ENCODE results near the gene LAMTOR2.

Gene LAMTOR2

DNA sequence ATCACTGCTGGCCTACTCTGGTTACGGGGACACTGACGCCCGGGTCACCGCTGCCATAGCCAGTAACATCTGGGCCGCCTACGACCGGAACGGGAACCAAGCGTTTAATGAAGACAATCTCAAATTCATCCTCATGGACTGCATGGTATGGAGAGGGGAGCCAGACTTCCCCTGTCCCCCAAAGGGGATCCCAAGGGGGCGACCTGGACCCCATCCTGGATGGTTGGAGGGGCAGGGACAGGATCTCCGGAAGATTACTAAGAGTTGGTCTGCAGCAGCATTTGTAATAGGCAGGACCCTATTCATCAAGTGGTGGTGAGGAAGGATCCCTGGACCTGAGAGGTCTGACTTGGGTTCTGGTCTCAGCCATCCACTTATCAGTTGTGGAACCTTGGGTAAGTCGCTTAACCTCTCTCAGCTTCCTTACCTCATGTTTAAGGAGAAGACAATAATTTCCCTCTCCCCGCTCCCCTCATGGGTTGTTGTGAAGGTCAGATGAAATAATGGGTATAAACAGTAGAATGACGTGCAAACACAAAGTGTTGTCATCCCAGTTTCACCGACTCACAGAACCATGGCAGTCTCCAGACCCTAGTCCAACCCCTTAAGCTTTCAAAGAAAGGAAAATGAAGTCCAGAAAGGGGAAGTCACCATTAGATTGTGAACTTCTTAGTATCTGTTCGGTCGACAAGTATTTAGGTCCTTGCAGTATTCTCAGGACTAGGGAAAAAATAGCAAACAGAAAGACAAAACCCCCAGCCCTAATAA is 883 bp downstream of the LAMTOR2 start:
- Histone ChIP-seq H3K9me3 (ENCODE audit: insufficient read depth, low read depth, low read length) (no peaks in the 10 kb centered on the region), H3K9me2 (replicated peaks; ENCODE audit: low read depth, low read length) (no peaks in the 10 kb centered on the region), H3K36me3 (ENCODE audit: insufficient read depth, low read length) (no peaks in the 10 kb centered on the region; the same call in 1 of the 2 replicates), H3K4me1 (ENCODE audit: insufficient read depth, low read length, poor library complexity, severe bottlenecking) (peaks cover 20% of the 10 kb centered on the region), H3K4me3 (ENCODE audit: low read length, poor library complexity, severe bottlenecking) (peak overlapping the region; percentile 96), H2AFZ (ENCODE audit: low read length) (peak overlapping the region; percentile 96), H4K20me1 (ENCODE audit: insufficient read depth, low read length, poor library complexity, severe bottlenecking) (peaks cover 7% of the 10 kb centered on the region), H3K4me2 (ENCODE audit: low read depth, low read length, poor library complexity, severe bottlenecking) (peak overlapping the region; percentile 84), H3K79me2 (ENCODE audit: insufficient read depth, low read length) (peaks cover 42% of the 10 kb centered on the region), H3K9ac (ENCODE audit: low read depth, low read length, poor library complexity, severe bottlenecking) (peak overlapping the region; percentile 98), H3K27me3 (ENCODE audit: insufficient read depth, low read length, poor library complexity, severe bottlenecking) (no peaks in the 10 kb centered on the region), H3F3A (ENCODE audit: low read depth) (peaks cover 3% of the 10 kb centered on the region; the same call in 1 of the 2 replicates)
- TF ChIP-seq, protein P1, sequence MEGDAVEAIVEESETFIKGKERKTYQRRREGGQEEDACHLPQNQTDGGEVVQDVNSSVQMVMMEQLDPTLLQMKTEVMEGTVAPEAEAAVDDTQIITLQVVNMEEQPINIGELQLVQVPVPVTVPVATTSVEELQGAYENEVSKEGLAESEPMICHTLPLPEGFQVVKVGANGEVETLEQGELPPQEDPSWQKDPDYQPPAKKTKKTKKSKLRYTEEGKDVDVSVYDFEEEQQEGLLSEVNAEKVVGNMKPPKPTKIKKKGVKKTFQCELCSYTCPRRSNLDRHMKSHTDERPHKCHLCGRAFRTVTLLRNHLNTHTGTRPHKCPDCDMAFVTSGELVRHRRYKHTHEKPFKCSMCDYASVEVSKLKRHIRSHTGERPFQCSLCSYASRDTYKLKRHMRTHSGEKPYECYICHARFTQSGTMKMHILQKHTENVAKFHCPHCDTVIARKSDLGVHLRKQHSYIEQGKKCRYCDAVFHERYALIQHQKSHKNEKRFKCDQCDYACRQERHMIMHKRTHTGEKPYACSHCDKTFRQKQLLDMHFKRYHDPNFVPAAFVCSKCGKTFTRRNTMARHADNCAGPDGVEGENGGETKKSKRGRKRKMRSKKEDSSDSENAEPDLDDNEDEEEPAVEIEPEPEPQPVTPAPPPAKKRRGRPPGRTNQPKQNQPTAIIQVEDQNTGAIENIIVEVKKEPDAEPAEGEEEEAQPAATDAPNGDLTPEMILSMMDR (conservative IDR thresholded peaks at IDR 0.05; ENCODE audit: low read length): no peak

DNA sequence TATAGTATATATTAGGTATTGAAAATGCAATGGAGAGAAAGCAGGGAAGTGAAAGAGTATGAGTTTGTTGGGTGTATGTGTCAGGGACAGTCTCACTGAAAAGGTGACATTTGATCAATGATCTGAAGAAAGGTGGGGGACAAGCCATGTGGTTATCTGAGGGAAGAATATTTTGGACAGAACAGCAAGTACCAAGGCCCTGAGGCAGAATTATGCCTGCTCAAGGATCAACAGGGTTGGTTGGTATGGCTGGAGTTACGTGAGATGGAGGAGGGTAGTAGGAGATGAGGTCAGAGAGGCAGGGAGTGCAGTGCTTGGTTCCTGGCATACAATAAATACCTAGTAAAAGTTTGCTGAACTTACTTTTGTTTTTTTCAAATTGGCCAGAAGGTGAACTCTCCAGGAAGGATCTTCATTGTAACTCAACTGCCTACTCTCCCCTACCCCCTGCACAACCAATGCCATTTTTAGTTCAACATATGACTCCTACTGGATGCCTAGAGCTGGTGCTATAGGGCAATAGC is 1.8 kb downstream of the LAMTOR2 start:
- H3K4me2 ChIP-seq (ENCODE audit: low read depth, low read length, poor library complexity, severe bottlenecking): peak overlapping the region; percentile 84
- peaks cover 36% of the 10 kb centered on the region for H3K79me2 ChIP-seq (ENCODE audit: insufficient read depth, low read length)
- no peaks in the 10 kb centered on the region for H3K9me2 ChIP-seq (replicated peaks; ENCODE audit: low read depth, low read length)
- peaks cover 20% of the 10 kb centered on the region for H3K4me1 ChIP-seq (ENCODE audit: insufficient read depth, low read length, poor library complexity, severe bottlenecking)
- no peaks in the 10 kb centered on the region for H3K36me3 ChIP-seq (ENCODE audit: insufficient read depth, low read length)
- no peak for TF ChIP-seq EZH2phosphoT487 (IDR thresholded peaks at IDR 0.05; ENCODE audit: borderline replicate concordance)
- TF ChIP-seq, protein P1 (conservative IDR thresholded peaks at IDR 0.05; ENCODE audit: low read length): no peak
- H3K9me3 ChIP-seq (ENCODE audit: insufficient read depth, low read depth, low read length): no peaks in the 10 kb centered on the region
- H3K9ac ChIP-seq (ENCODE audit: low read depth, low read length, poor library complexity, severe bottlenecking): no peak overlapping the region
- peaks cover 3% of the 10 kb centered on the region; the same call in 1 of the 2 replicates for H3F3A ChIP-seq (ENCODE audit: low read depth)
- H3K27me3 ChIP-seq (ENCODE audit: insufficient read depth, low read length, poor library complexity, severe bottlenecking): no peaks in the 10 kb centered on the region
- peak overlapping the region; percentile 30 for H3K4me3 ChIP-seq (ENCODE audit: low read length, poor library complexity, severe bottlenecking)
- H4K20me1 ChIP-seq (ENCODE audit: insufficient read depth, low read length, poor library complexity, severe bottlenecking): peaks cover 7% of the 10 kb centered on the region
- no peak overlapping the region for H2AFZ ChIP-seq (ENCODE audit: low read length)

DNA sequence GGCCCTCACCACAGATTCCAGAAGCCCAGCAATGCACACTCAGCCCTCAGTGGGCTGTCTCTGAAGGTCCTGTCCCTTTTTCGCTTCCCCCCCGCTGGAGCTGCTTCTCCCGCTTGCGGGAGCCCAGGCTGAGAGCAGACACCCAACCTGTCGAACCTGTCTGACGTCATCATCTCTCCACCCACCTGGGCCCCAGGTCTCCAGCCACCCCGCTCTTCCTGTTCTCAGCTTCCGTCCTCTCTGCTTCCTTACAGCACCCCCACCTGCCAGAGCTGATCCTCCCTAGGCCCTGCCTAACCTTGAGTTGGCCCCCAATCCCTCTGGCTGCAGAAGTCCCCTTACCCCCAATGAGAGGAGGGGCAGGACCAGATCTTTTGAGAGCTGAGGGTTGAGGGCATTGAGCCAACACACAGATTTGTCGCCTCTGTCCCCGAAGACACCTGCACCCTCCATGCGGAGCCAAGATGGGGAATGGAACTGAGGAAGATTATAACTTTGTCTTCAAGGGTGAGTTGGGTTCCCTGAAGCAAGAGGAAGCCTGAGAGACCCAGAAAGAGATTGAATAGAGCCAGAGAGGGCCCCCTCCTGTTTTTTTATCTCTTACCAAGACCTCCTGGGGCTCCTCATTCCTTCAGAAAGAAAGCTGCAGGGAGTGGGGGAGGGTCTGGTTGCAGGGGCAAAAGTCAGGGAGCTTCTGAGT is 6.5 kb downstream of the LAMTOR2 start, which contains the start of gene RAB25:
Gene RAB25, plus strand, starts transcription at position 224 of the 700 bp plus-strand sequence. Its CDS starts 241 bp downstream, at position 465.
- no peak for TF ChIP-seq EZH2phosphoT487 (IDR thresholded peaks at IDR 0.05; ENCODE audit: borderline replicate concordance)
- TF ChIP-seq, protein P1 (conservative IDR thresholded peaks at IDR 0.05; ENCODE audit: low read length): no peak
- Histone ChIP-seq H3K4me3 (ENCODE audit: low read length, poor library complexity, severe bottlenecking) (no peak within 1 kb of the TSS), H3K9me3 (ENCODE audit: insufficient read depth, low read depth, low read length) (no peaks in the 10 kb centered on the region), H3K27me3 (ENCODE audit: insufficient read depth, low read length, poor library complexity, severe bottlenecking) (no peaks in the 10 kb centered on the region), H3K4me2 (ENCODE audit: low read depth, low read length, poor library complexity, severe bottlenecking) (no peak within 1 kb of the TSS), H3K79me2 (ENCODE audit: insufficient read depth, low read length) (peaks cover 5% of the 10 kb centered on the region; the same call in 1 of the 2 replicates), H3K9me2 (replicated peaks; ENCODE audit: low read depth, low read length) (no peaks in the 10 kb centered on the region), H3K4me1 (ENCODE audit: insufficient read depth, low read length, poor library complexity, severe bottlenecking) (peaks cover 4% of the 10 kb centered on the region), H3K36me3 (ENCODE audit: insufficient read depth, low read length) (no peaks in the 10 kb centered on the region), H2AFZ (ENCODE audit: low read length) (no peak within 1 kb of the TSS), H3F3A (ENCODE audit: low read depth) (no peaks in the 10 kb centered on the region), H4K20me1 (ENCODE audit: insufficient read depth, low read length, poor library complexity, severe bottlenecking) (no peaks in the 10 kb centered on the region), H3K9ac (ENCODE audit: low read depth, low read length, poor library complexity, severe bottlenecking) (no peak within 1 kb of the TSS)

Data from Loucy (cell line).